HUES64 (cell line): ENCODE results near the gene KDM6B.
"Not testable (repeated sequence)": the region's sequence is repeated elsewhere in the genome, so short reads cannot be mapped to it uniquely, and the experiment has no call there.

Source experiments
- H3K27ac ChIP-seq: 2 replicates; pipeline ENCODE4 v1.7.0; 2013; ENCODE audit warnings: low read depth, low read length, inconsistent platforms
- H3K27me3 ChIP-seq: 2 replicates; pipeline ENCODE4 v1.6.1; 2013; ENCODE audit warnings: mild to moderate bottlenecking, low read length; ENCODE audit not compliant: insufficient read depth
- H3K36me3 ChIP-seq: 2 replicates; pipeline ENCODE4 v1.6.1; 2013; ENCODE audit warnings: mild to moderate bottlenecking, low read length; ENCODE audit not compliant: insufficient read depth
- H3K4me1 ChIP-seq: 2 replicates; pipeline ENCODE4 v1.6.1; 2013; ENCODE audit warnings: mild to moderate bottlenecking, low read length, moderate library complexity; ENCODE audit not compliant: insufficient read depth
- H3K4me3 ChIP-seq: 2 replicates; pipeline ENCODE4 v1.5.1; 2013; ENCODE audit warnings: mild to moderate bottlenecking, low read length, moderate library complexity
- H3K9ac ChIP-seq: 2 replicates; pipeline ENCODE4 v1.6.1; 2013; ENCODE audit warnings: mild to moderate bottlenecking, low read depth, low read length
- H3K9me3 ChIP-seq: 2 replicates; pipeline ENCODE4 v1.6.1; 2013; ENCODE audit warnings: low read depth, low read length; ENCODE audit not compliant: insufficient read depth
- WGBS: fragments of 150-250, 120-280 bp; methylation state at CpG from one replicate; pipeline ENCODE4 v1.1.7; 2013; ENCODE audit warnings: missing lambda C conversion rate; 5-methylcytosine and 5-hydroxymethylcytosine counted together

Gene KDM6B

GRCh38 chr17:7855660-7856010 is 21.6 kb downstream of the KDM6B start:
- H3K9me3 ChIP-seq: no peaks in the 10 kb centered on the region
- peak overlapping the region; percentile 72 for H3K4me3 ChIP-seq
- H3K9ac ChIP-seq: peak overlapping the region; percentile 57; the same call in 1 of the 2 replicates
- H3K27me3 ChIP-seq: peaks cover 48% of the 10 kb centered on the region
- peaks cover 12% of the 10 kb centered on the region for H3K4me1 ChIP-seq
- peaks cover 8% of the 10 kb centered on the region; the same call in 1 of the 2 replicates for H3K36me3 ChIP-seq
- WGBS: 4% methylated on average over 15 of the region's 15 CpGs
- H3K27ac ChIP-seq: no peak overlapping the region

DNA sequence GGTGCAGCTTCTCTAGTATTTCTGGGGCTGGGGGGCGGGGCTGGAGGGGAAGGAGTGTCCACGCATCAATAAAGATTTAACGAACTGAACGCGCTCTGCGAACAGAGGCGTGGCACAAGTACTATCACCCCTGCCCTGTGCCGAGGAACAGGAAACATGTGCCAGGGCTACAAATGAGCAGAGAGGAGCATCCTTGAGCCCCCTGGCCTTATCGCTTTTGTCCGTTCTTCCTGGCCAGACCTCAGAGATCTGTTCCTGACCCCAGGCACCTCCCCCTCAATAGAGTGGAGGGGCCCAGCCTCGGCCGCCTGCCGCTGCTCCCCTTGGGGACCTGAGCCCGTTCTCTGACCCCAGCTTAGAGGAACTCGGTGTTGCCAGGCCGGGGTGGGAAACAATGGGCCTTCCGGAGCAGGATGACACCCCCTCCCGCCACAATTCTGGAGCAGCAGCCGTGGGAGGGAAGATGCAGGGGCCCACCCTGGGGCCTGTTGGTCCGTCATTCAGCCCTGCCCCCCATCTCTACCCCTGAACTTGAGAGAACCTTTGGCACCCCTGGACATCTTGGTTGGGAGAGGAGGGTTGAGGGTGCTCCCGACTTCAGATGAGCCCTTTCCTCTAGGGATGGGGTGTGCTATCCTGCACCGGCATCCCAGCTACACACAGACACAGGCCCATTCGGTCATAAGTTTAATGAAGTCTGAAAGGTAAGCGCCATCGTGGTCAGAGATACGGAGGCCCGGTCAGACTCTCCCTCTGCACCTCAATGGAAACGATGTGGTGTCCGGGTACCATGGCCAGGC is 22.2 kb downstream of the KDM6B start:
- Histone ChIP-seq H3K9ac (peak overlapping the region; percentile 95), H3K4me1 (peaks cover 12% of the 10 kb centered on the region), H3K36me3 (peaks cover 11% of the 10 kb centered on the region; the same call in 1 of the 2 replicates), H3K27me3 (peaks cover 48% of the 10 kb centered on the region), H3K4me3 (peak overlapping the region; percentile 72), H3K27ac (no peak overlapping the region), H3K9me3 (no peaks in the 10 kb centered on the region)
- 7% methylated on average over 29 of the region's 29 CpGs for WGBS

DNA sequence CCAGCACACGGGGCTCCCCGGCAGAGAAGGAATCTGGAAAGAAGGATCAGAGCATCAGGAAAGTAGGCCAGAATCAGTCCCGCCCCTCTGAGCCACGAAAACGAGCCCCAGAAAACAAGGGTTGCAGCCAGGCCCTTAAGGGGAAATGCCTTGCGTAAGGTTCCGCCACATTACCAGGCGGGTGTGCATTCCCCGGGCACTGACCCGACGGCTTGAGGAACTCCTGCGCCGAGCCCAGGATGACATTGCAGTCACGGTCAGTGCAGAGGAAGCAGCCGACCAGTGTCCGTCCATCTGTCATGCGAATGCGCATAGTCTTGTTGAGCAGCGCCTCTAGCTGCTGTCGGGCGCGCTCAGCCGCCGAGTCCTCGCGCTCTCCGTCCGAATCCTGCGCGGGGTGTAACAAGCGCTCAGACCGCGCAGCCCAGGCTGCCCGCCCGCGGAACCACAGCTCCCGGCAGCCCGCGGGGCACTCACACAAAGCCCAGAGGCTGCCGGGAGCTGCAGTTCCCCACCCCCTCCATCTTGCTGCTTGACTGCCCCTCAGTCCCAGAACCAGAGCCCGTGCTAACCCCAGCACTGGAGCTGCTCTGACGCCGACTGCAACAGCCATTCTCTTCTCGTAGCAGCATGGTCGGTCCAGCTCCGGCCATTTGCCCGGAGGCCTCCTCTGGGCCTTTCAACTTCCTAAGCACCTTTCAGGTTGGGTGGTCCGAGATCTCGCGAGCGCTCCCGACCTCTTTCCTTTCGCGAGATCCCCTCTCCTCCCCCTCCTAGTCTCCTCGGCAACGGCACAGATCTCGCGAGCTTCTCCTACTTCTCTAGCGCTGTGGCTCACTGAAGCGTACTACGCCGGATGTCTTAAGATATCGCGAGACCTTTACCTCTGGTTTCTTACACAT is 23.0 kb downstream of the KDM6B start, which contains the start of gene NAA38:
NAA38 (minus strand) TSS at position 749 of the 902 bp plus-strand sequence; CDS start at position 653, 96 bp downstream.
- Histone ChIP-seq H3K4me1 (peaks cover 12% of the 10 kb centered on the region), H3K27ac (peak within 1 kb of the TSS; percentile 90), H3K9ac (peak within 1 kb of the TSS; percentile 95), H3K4me3 (peak within 1 kb of the TSS; percentile 72), H3K27me3 (peaks cover 46% of the 10 kb centered on the region), H3K9me3 (no peaks in the 10 kb centered on the region), H3K36me3 (peaks cover 11% of the 10 kb centered on the region; the same call in 1 of the 2 replicates)
- WGBS: under 1% methylated on average over 64 of the region's 64 CpGs

DNA sequence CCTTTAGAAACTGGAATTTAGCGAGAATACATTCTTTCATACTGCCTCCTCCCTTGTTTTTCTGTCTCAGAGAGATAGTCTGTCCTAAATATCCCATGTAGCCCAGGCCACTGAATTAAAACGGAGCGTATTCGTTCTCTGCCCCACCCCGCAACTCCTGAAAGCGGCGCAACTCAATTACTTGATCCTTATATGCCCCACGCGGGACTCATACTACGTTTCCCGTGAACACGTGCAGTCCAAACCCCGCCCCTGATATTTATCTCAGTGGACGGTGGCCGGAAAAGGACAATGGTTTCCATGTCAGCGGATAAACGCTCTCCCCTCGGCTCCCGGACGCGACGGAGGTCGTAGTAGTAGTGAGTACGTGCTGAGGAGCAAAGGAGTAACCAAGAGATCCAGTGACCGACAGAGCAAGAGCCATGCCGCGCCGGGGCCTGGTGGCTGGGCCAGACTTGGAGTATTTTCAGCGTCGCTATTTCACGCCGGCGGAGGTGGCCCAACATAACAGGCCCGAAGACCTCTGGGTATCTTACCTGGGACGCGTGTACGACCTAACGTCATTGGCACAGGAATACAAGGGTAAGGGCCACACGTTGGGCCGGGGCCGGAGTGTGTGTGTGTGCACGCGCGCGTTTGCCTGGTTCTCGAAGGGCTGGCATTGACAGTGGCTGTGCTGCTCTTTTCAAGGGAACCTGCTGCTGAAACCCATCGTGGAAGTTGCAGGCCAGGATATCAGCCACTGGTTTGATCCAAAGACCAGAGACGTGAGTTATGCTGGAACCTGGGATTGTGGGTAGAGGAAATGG is 23.9 kb downstream of the KDM6B start, which contains the start of gene CYB5D1:
CYB5D1 (plus strand) TSS at position 291 of the 809 bp plus-strand sequence; CDS start at position 423, 132 bp downstream.
- peaks cover 37% of the 10 kb centered on the region for H3K27me3 ChIP-seq
- WGBS: under 1% methylated on average over 48 of the region's 48 CpGs
- H3K9me3 ChIP-seq: no peaks in the 10 kb centered on the region

GRCh38 chr17:7858522-7858810 is 24.4 kb downstream of the KDM6B start:
- H3K27ac ChIP-seq: peak overlapping the region; percentile 90; the same call in 1 of the 2 replicates
- H3K36me3 ChIP-seq: peaks cover 9% of the 10 kb centered on the region; the same call in 1 of the 2 replicates
- WGBS: 7% methylated on average over 20 of the region's 20 CpGs
- peak overlapping the region; percentile 72 for H3K4me3 ChIP-seq
- H3K9ac ChIP-seq: peak overlapping the region; percentile 95
- peaks cover 32% of the 10 kb centered on the region for H3K27me3 ChIP-seq
- H3K9me3 ChIP-seq: no peaks in the 10 kb centered on the region
- H3K4me1 ChIP-seq: peaks cover 18% of the 10 kb centered on the region

More for the DNA sequence above, 23.9 kb downstream of the KDM6B start, which contains the start of gene CYB5D1:
- H3K4me1 ChIP-seq: peaks cover 14% of the 10 kb centered on the region
- H3K36me3 ChIP-seq: peaks cover 6% of the 10 kb centered on the region; the same call in 1 of the 2 replicates
- peak within 1 kb of the TSS; percentile 95 for H3K9ac ChIP-seq
- peak within 1 kb of the TSS; percentile 72 for H3K4me3 ChIP-seq
- H3K27ac ChIP-seq: peak within 1 kb of the TSS; percentile 90

DNA sequence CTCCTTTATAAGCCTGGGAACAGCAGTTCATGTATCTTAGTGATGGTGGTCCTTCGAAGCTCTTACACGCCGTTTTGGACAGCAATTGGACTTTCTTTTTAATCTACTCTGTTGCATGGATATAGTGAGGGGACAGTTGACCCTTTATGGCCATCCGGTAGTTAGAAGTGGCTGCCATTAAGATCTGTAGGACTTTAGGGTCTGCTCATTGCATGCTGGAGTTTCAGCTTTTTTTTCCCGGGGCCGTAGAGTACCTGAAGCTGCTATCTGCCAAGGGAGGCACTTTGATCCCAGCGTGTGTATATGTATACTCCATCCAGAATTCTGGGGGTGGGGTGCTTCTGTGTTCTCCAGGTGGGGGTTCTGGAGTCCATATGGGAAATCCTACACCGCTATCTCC is 25.0 kb downstream of the KDM6B start:
- Histone ChIP-seq H3K4me3 (peak overlapping the region; percentile 72), H3K9me3 (no peaks in the 10 kb centered on the region), H3K9ac (peak overlapping the region; percentile 95), H3K4me1 (peaks cover 18% of the 10 kb centered on the region), H3K27ac (no peak overlapping the region), H3K36me3 (peaks cover 13% of the 10 kb centered on the region; the same call in 1 of the 2 replicates), H3K27me3 (peaks cover 26% of the 10 kb centered on the region)
- 86% methylated on average over 7 of the region's 8 CpGs for WGBS

DNA sequence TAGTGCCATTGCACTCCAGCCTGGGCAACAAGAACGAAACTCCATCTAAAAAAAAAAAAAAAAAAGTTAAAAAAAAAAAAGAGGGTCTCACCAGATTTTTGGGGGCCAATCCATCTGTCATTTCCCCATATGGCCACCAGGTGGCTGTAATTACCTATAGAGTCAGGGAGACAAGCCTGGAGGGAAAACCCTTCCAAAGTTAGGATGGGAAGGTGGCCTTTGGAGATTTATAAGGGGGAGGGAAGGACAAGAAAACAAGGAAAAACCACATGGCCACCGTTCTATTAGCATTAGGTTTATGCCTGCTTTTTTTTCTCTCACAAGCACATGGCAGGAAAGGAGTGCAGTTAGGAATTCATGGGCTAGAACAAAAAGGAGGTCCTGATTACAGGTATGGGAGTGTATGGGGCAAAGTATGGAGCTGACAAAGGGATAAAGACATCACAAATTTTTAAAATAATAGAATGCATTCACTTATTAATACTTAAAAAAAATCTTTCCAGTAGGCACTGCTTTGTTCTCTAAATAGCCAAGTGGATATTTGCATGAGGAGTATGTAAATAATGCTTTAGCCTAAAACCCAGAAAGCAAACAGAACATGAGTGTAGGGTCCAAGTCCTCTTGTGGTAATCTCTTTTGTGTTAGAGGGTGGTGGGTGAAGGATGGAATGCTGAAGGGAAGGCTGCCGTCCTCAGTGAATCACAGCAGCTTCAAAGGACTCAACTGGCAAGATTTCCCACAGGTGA is 28.8 kb downstream of the KDM6B start:
- Histone ChIP-seq H3K4me3 (no peak overlapping the region), H3K9me3 (no peaks in the 10 kb centered on the region), H3K36me3 (peaks cover 13% of the 10 kb centered on the region; the same call in 1 of the 2 replicates), H3K4me1 (peaks cover 12% of the 10 kb centered on the region; the same call in 1 of the 2 replicates), H3K27me3 (no peaks in the 10 kb centered on the region), H3K9ac (no peak overlapping the region), H3K27ac (no peak overlapping the region)
- 31% methylated on average over 2 of the region's 3 CpGs for WGBS

- H3K36me3 ChIP-seq: peaks cover 13% of the 10 kb centered on the region; the same call in 1 of the 2 replicates
- not testable (repeated sequence) for H3K9me3 ChIP-seq, H3K4me3 ChIP-seq, H3K27ac ChIP-seq, H3K27me3 ChIP-seq, H3K4me1 ChIP-seq, H3K9ac ChIP-seq
- WGBS: 84% methylated on average over 5 of the region's 5 CpGs
These were observed 30.4 kb downstream of the KDM6B start for GRCh38 chr17:7864384-7864783.

DNA sequence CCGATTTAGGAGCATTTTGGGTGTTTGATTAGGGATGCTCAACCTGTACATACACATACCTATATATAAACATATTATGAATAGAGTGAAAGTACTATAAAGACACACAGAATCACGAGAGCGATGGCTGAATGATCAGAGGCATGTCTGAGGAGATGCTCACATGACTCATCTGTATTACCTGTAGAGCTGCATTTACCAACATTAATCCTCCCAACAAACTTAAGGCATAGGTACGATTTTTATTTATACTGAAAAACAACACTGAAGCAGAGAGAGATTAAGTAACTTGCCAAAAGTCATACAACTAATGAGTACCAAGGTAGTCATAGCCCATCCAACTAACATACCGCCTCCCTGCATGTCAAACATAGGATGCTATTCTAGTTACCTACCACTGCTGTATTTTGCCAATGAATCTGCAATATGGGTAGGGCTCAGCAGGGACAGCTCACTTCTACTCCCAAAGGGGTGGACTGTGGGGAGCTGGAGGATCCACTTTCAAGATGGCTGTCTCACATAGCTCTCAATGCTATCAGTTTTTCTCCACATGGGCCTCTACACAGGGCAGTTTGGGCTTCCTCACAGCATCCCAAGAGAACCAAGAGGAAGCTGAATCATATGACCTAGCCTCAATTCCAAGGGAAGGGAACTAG is 31.1 kb downstream of the KDM6B start:
- no peaks in the 10 kb centered on the region for H3K27me3 ChIP-seq
- peaks cover 6% of the 10 kb centered on the region; the same call in 1 of the 2 replicates for H3K4me1 ChIP-seq
- no peak overlapping the region for H3K9ac ChIP-seq
- WGBS: 94% methylated on average over 5 of the region's 5 CpGs
- H3K4me3 ChIP-seq: no peak overlapping the region
- H3K9me3 ChIP-seq: no peaks in the 10 kb centered on the region
- H3K36me3 ChIP-seq: peaks cover 13% of the 10 kb centered on the region; the same call in 1 of the 2 replicates
- no peak overlapping the region for H3K27ac ChIP-seq
